Progenitor cell of endocrine pancreas (in vitro differentiated cells): ENCODE measurements around the gene PTBP2. TPM values are rescaled to one million over a fixed set of nuclear protein-coding genes. Genes with fewer than 3 reads are reported as not detected.

Source experiments
- DNase-seq: peaks from one replicate; pipeline ENCODE4 v3.0.0; 2021; ENCODE audit warnings: low spot score; ENCODE audit not compliant: unreplicated experiment
- H3K27ac Mint-ChIP-seq: 2 replicates; pipeline ENCODE4 v1.8.0; 2021; ENCODE audit warnings: mild to moderate bottlenecking, moderate library complexity, mixed read lengths
- H3K27me3 Mint-ChIP-seq: 2 replicates; pipeline ENCODE4 v1.8.0; 2021; ENCODE audit warnings: mixed read lengths
- H3K36me3 Mint-ChIP-seq: 2 replicates; pipeline ENCODE4 v1.8.0; 2022; ENCODE audit warnings: mixed read lengths; ENCODE audit not compliant: insufficient read depth
- H3K4me1 Mint-ChIP-seq: 2 replicates; pipeline ENCODE4 v1.8.0; 2021; ENCODE audit warnings: low read depth, mixed read lengths
- H3K4me3 Mint-ChIP-seq: 2 replicates; pipeline ENCODE4 v1.8.0; 2021; ENCODE audit warnings: low read depth, mild to moderate bottlenecking, moderate library complexity, mixed read lengths
- H3K9me3 Mint-ChIP-seq: 2 replicates; pipeline ENCODE4 v1.8.0; 2021; ENCODE audit warnings: low read depth, mixed read lengths
- total RNA-seq: library from RNA; stranded (reverse); gene quantifications from 2 replicates; pipeline ENCODE4 v1.2.1, GENCODE V29; 2021
- TF ChIP-seq, protein P1 (sequence below): fragments of 200-600 bp; sonication (generic); IDR thresholded peaks from one replicate; pipeline ENCODE4 v1.5.0; 2021; ENCODE audit warnings: antibody characterized with exemption, mild to moderate bottlenecking; ENCODE audit not compliant: unreplicated experiment

Gene PTBP2
- total RNA-seq, 1 donor from 2014 or later, result 91.2 TPM

DNA sequence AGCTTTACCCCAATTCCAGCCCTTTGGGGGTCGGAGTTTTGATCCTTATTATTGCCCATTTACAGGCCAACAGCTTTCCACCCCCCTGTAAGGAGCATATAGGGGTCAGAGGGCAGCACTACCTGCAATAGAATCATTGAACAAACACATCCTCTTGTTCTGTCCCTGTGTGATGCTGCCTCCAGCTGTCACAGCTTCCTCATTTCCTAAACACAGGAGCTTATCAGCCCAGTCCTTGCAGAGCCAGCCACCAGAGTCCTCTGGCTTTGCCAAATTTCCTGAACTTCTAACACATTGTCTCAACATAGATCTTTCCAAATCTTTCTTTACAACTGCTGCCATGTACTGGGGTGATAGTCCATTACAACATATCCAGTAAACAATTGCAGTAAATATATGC lies 32.8 kb upstream of the PTBP2 start:
- TF ChIP-seq, protein P1, sequence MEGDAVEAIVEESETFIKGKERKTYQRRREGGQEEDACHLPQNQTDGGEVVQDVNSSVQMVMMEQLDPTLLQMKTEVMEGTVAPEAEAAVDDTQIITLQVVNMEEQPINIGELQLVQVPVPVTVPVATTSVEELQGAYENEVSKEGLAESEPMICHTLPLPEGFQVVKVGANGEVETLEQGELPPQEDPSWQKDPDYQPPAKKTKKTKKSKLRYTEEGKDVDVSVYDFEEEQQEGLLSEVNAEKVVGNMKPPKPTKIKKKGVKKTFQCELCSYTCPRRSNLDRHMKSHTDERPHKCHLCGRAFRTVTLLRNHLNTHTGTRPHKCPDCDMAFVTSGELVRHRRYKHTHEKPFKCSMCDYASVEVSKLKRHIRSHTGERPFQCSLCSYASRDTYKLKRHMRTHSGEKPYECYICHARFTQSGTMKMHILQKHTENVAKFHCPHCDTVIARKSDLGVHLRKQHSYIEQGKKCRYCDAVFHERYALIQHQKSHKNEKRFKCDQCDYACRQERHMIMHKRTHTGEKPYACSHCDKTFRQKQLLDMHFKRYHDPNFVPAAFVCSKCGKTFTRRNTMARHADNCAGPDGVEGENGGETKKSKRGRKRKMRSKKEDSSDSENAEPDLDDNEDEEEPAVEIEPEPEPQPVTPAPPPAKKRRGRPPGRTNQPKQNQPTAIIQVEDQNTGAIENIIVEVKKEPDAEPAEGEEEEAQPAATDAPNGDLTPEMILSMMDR, result no peak
- Mint-ChIP-seq H3K36me3 (no peaks in the 10 kb centered on the region), H3K27ac (no peak overlapping the region), H3K4me1 (peaks cover 2% of the 10 kb centered on the region), H3K9me3 (no peaks in the 10 kb centered on the region), H3K27me3 (no peaks in the 10 kb centered on the region), H3K4me3 (no peak overlapping the region)
- DNase-seq, result no peak

DNA sequence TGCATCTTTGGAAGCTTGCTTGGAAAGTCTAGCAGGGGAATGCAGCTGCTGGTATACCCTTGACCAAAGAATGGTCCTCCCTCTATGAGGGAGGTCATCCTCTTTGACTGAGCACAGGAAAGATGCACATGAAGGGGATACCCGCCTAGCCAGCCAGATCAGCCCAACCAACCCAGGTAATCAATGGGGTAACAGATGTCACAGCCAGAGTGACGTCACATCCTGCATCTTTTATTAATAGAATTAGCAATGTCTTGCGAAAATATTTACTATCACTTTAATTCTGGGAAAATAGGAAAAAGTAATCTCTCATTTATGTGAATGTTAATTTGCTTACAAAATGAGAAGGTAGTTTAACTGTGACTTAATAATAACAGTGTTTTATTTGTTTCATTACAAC lies 25.6 kb upstream of the PTBP2 start:
- H3K36me3 Mint-ChIP-seq, result no peaks in the 10 kb centered on the region
- H3K4me3 Mint-ChIP-seq, result no peak overlapping the region
- TF ChIP-seq, protein P1, result no peak
- no peaks in the 10 kb centered on the region for H3K27me3 Mint-ChIP-seq
- peaks cover 3% of the 10 kb centered on the region for H3K9me3 Mint-ChIP-seq
- DNase-seq, result no peak
- H3K27ac Mint-ChIP-seq, result no peak overlapping the region
- H3K4me1 Mint-ChIP-seq, result no peaks in the 10 kb centered on the region

DNA sequence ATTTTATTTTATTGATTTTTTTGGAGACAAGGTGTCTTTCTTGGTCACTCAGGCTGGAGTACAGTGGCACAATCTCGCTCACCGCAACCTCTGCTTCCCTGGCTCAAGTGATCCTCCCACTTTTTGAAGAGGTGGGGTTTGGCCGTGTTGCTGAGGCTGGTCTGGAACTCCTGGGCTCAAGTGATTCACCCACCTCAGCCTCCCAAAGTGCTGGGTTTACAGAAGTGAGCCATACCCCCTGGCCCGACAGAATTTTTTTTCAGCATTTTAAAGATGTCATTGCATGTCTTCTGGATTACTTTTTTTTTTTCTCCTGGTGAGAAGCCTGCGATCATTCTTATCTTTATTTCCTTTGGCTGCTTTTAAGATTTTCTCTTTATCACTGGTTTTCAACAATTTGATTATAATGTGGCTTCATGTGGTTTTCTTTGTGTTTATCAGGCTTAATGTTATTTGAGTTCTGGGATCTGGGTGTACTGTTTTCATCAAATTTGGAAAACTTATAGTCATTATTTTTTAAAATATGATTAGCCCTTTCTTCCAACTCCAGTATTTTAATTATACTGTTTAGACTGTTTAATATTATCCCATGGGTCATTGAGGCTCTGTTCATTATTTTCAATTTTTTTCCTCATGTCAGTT lies 23.1 kb upstream of the PTBP2 start:
- Mint-ChIP-seq H3K36me3 (no peaks in the 10 kb centered on the region), H3K4me1 (no peaks in the 10 kb centered on the region), H3K27ac (no peak overlapping the region), H3K9me3 (peaks cover 3% of the 10 kb centered on the region), H3K4me3 (no peak overlapping the region), H3K27me3 (no peaks in the 10 kb centered on the region)
- TF ChIP-seq, protein P1, result no peak
- DNase-seq, result no peak

DNA sequence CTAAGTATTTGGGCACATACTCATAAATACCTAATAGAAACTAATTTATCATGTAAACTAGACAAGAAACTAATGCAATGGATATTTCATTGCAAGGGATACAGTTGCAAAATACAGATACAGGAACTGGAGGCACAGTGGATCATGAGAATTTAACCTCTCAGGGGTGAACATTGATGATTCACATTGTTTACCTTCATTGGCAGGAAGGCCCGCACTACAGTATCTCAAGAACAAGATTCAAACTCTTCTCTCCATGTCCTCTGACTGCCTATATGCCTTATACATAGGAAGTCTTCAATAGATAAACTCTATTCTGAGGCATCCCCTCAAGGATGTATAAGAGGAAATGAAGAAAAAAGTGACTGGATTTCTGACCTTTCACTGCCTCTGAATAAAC lies 18.4 kb upstream of the PTBP2 start:
- no peak for DNase-seq
- no peak overlapping the region for H3K4me3 Mint-ChIP-seq
- H3K9me3 Mint-ChIP-seq, result no peaks in the 10 kb centered on the region
- H3K27ac Mint-ChIP-seq, result no peak overlapping the region
- no peaks in the 10 kb centered on the region for H3K27me3 Mint-ChIP-seq
- TF ChIP-seq, protein P1, result no peak
- no peaks in the 10 kb centered on the region for H3K36me3 Mint-ChIP-seq
- no peaks in the 10 kb centered on the region for H3K4me1 Mint-ChIP-seq

DNA sequence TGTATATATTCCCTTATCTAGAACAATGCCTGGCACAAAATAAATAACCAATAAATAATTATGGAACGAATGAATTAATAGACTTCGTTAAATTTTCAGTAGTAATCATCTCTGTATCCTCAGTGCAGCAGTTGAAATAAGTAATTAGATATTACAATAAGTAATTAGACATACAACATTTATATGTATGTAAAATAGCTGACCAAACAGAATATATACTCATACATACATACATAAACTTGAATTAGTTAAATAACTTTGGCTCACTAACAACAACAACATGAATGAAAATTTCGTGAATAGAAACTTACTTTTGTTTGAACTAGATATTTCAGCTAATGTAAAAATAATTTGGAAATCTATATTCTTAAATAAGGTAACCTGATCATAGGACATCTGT lies 14.6 kb upstream of the PTBP2 start:
- Mint-ChIP-seq H3K27ac (no peak overlapping the region), H3K4me3 (no peak overlapping the region), H3K27me3 (no peaks in the 10 kb centered on the region), H3K36me3 (no peaks in the 10 kb centered on the region), H3K4me1 (no peaks in the 10 kb centered on the region), H3K9me3 (no peaks in the 10 kb centered on the region)
- TF ChIP-seq, protein P1, result no peak
- DNase-seq, result no peak
